GM19455 (cell line): ENCODE results near the gene PDE8A.

Source experiments
- ATAC-seq: cut with Tn5 transposase; IDR thresholded peaks from one replicate; pipeline ENCODE4 v1.9.1; 2021; ENCODE audit not compliant: unreplicated experiment

Gene PDE8A

DNA sequence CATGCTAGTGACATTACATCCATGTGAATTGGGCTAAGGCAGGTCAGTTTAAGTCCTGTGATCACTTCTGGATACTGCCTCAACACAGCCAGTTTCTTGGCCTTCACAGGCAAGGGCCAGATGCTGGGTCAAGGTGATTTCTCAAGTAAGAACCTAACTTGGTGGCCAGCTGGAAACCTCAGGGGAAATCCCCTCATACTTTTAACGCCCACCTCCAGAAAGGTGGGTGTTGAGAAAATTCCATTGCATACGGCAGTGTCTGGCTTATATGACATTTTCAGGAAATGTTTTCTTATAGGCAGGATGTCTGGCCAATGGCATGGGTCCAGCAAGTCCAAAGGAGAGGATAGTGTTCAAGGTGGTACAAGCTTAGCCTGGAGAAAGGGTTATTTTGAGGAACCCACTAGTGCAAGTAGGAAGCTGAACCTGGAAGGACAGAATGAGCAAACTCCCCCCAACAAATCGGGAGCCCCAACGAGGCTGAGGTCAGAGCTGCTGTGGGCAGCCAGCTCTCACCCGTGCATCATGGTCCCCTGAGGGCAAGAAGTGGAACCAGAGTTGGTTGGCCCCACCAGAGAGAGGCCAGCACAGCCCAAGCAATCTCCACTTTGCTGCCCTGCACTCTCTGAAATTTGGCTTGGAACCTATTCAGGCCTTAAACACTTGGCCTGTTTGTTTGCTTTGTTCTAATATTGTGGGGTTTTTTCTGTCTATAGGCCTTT, 135.4 kb downstream of the PDE8A start:
- ATAC-seq, result no peak

GRCh38 chr15:85118173-85118572, 136.5 kb downstream of the PDE8A start:
- no peak for ATAC-seq

- no peak for ATAC-seq
These were observed 136.9 kb downstream of the PDE8A start for GRCh38 chr15:85118581-85118980.

- ATAC-seq, result no peak
These were observed 138.9 kb downstream of the PDE8A start for GRCh38 chr15:85120351-85121113.

- ATAC-seq, result no peak
These were observed 142.5 kb downstream of the PDE8A start for GRCh38 chr15:85124173-85124572.

DNA sequence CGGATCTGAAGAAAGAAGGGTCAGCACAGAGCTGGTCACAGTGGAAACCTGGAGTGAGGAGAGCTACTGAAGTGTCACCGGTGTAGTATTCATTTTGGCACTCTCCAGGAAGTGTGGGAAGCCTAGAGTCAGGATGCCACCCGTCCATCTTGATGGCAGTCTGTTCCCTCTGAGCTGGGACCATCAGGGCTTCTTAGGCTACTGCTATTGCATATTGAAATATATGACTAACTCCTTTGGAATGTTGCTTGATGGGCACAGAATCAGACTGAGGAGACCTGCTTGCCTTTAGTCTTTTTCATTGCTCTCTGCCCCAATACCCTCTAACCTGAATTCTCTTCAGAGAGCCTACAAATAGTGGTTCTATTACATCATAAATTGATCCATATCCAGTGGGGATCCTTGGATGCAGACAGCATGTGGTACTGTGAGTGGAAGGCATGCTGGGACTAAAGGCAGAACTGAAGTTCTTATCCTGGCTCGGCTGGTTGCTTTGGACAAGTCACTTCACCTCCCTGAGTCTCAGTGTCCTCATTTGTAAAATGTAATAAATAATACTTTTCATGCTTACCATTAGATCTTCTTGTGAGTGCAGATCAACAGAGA, 143.5 kb downstream of the PDE8A start:
- no peak for ATAC-seq

- ATAC-seq, result no peak
These were observed 147.0 kb downstream of the PDE8A start for GRCh38 chr15:85128621-85129020.

DNA sequence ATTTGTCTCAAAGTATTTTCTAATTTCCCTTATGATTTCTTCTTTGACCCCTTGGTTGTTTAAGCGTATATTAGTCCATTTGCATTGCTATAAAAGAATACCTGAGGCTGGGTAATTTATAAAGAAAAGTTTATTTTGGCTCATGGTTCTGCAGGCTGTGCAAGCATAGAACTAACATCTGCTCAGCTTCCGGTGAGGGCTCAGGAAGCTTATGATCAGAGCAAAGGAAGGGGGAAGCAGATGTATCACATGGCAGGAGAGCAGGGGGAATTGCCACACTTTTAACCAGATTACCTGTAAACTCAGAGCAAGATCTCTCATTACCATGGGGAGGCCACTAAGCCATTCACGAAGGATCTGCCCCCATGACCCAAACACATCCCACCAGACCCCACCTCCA, 148.2 kb downstream of the PDE8A start:
- ATAC-seq, result no peak

DNA sequence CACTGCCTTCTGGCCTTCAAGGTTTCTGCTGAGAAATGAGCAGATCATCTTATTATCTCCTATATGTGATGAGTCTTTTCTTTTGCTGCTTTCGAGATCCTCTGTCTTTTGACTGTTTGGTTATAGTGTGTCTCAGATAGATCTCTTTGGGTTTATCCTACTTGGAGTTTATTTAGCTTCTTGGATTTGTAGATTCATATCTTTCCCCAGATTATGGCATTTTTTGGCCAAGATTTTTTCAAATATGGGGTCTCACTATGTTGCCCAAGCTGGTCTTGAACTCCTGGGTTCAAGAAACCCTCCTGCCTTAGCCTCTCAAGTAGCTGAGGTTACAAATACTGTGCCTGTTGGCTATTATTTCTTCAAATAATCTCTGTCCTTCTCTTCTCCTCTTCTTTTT, 150.3 kb downstream of the PDE8A start:
- ATAC-seq, result no peak

GRCh38 chr15:85133709-85134108, 152.1 kb downstream of the PDE8A start:
- no peak for ATAC-seq

DNA sequence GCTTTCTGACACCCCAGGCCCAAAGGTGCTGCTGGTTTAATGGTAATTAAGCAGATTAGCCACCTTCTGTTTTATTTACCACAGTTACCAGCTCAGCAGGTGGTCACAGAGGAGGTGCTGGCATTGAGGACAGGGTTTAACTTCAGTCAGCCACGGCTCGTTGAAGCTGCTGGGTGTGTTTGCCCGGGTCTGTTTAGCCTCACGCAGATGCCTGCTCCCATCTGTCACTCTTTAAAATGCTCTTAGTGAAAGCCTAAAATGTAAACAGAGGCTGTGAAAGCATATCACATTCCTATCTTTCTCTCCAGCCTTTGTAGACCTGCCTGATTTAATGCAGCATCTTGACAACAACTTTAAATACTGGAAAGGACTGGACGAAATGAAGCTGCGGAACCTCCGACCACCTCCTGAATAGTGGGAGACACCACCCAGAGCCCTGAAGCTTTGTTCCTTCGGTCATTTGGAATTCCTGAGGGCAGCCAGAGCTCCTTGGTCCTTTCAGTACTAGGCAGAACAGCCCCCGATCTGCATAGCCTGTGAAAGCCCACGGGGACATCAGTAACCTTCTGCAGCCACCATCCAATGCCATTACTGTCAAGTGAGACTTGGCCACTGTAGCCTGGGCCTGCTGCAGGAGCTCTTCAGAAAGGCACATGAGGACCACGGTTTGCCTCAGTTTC, 156.0 kb downstream of the PDE8A start:
- ATAC-seq, result no peak

DNA sequence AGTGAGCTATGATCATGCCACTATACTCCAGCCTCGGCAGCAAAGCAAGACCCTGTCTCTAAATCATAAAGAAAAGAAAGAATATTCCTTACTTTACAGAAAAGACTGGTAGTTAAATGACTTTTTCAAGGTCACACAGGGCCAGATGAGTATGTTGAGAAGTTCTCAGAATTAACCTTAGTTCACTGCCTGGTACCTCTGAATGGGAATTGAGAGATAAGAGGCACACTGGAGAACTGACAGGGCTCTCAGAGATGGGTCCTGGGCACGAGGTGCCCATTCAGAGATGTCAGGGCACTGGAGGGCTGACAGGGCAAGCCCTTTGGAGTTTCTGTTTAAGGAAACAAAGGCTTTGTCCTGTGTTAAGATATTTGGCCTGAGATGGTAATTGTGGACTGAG, 157.7 kb downstream of the PDE8A start:
- no peak for ATAC-seq

- ATAC-seq, result no peak
These were observed 160.1 kb downstream of the PDE8A start for GRCh38 chr15:85141726-85142125.

GRCh38 chr15:85142312-85142711, 160.7 kb downstream of the PDE8A start:
- no peak for ATAC-seq

DNA sequence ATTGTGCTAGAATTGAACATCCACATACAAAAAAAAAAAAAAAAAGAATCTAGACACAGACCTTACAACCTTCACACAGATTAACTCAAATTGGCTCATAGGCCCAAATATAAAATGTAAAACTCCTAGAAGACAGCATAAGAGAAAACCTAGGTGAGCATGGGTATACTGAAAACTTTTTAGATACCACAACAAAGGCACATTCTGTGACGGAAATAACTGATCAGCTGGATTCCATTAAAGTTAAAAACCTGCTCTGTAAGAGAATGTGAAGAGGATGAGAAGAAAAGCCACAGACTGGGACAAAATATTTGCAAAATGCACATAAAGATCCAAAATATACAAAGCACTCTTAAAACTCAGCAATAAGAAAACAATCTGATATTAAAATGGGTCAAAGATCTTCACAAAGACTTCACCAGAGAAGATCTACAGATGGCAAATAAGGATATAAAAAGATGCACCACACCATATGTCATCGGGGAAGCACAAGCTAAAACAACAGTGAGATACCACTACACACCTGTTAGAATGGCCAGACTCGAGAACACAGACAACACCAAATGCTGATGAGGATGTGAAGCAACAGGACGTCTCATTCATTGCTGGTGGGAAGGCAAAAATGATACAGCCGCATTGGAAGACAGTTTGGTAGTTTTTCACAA, 167.9 kb downstream of the PDE8A start:
- no peak for ATAC-seq

- no peak for ATAC-seq
These were observed 168.4 kb downstream of the PDE8A start for GRCh38 chr15:85150130-85150480.

DNA sequence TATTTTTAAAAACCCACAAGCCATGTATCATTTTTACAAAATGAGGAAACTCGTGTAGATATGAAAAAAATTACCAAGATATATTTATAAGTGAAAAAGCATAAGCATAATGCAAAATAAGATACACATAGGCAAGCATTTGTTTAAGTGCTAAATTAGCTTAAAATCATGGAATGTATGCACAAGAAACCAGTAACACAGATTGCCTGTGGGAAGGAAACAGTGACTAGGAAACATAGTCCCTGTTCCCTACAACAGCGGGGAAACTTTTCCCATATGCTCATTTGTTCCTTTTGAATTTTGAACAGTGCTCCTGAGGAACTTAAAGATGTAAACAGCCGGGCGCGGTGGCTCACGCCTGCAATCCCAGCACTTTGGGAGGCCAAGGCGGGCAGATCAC, 169.5 kb downstream of the PDE8A start:
- ATAC-seq, result no peak

DNA sequence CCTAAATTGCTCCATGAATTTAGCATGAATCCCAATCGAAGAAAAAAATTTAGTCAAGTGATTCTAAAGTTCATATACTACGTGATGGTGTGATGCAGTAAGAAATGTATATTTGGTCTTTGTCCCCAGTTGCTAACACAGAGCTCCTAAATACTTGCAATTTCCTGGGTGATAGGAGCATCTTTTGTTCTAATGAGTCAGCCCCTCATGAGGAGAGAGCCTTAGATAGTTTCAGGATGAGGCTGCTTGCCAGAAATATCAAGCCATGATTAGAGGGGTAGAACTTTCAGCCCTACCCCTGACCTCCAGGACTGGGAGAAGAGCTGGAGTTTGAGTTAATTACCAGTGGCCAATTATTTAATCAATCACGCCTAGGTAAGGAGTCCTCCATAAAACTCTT, 170.2 kb downstream of the PDE8A start:
- no peak for ATAC-seq

DNA sequence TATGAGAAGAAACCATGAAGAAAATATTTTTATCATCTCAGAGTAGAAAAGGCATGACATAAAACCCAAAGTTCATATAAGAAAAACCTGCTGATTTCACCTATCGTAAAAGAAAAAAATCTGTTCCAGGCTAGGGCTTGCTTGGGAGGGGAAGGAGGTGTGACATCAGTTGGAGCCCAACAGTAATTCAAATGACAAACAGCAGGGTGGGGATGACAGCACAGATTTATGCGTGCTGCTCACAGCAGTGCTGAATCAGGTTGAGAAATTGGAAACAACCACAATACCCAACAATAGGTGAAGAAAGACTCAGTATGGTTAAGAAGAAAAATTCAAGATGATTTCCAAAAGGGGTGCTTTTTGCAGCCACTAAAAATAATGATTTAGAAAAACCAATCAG, 172.4 kb downstream of the PDE8A start:
- ATAC-seq, result no peak

GRCh38 chr15:85155360-85155759, 173.7 kb downstream of the PDE8A start:
- ATAC-seq, result no peak

GRCh38 chr15:85155857-85156256, 174.2 kb downstream of the PDE8A start:
- no peak for ATAC-seq
